OCI-LY1 (cell line): ENCODE data around the gene XPO4.

Experiments used
- EZH2 ChIP-seq: fragments of 200-600 bp; sonication (generic), shearing (Covaris generic); IDR thresholded peaks from 2 replicates; pipeline ENCODE4 v1.8.0; 2017; ENCODE audit warnings: borderline replicate concordance, mixed run types, mild to moderate bottlenecking, antibody characterized with exemption, low read length, moderate library complexity, mixed read lengths
- TF ChIP-seq, protein P1 (sequence below): fragments of 200-600 bp; sonication (generic), shearing (Covaris generic); IDR thresholded peaks from 2 replicates; pipeline ENCODE4 v1.5.1; 2017; ENCODE audit warnings: mild to moderate bottlenecking, antibody characterized with exemption, low read length, moderate library complexity, mixed read lengths

DNA sequence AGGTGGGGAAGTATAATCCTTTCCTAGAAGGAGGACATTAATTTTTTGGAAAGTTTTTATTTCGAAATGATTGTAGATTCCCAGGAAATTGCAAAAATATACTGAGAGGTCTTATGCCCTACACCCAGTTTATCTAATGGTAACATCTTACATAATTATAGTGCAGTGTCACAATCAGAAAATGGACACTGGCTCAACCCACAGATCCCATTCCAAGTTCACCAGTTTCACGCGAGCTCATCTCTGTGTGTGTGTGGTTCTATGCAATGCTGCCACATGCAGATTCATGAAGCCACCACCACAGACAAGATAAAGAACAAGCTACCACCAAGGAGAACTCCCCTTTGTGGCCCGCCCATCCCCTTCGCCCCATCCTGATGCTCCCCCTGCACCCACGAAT lies 174.7 kb downstream of the XPO4 start:
- TF ChIP-seq, protein P1, sequence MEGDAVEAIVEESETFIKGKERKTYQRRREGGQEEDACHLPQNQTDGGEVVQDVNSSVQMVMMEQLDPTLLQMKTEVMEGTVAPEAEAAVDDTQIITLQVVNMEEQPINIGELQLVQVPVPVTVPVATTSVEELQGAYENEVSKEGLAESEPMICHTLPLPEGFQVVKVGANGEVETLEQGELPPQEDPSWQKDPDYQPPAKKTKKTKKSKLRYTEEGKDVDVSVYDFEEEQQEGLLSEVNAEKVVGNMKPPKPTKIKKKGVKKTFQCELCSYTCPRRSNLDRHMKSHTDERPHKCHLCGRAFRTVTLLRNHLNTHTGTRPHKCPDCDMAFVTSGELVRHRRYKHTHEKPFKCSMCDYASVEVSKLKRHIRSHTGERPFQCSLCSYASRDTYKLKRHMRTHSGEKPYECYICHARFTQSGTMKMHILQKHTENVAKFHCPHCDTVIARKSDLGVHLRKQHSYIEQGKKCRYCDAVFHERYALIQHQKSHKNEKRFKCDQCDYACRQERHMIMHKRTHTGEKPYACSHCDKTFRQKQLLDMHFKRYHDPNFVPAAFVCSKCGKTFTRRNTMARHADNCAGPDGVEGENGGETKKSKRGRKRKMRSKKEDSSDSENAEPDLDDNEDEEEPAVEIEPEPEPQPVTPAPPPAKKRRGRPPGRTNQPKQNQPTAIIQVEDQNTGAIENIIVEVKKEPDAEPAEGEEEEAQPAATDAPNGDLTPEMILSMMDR: no peak
- TF ChIP-seq EZH2: no peak
